Right lobe of liver (tissue), 6 donors: ENCODE results near the gene SH3PXD2A. TPM values are rescaled to one million over a fixed set of nuclear protein-coding genes. Genes with fewer than 3 reads are reported as not detected.

Experiments
- ATAC-seq, 4 donors: fragments of 200-7000 bp; cut with Tn5 transposase; one replicate each; pipeline ENCODE4 v1.9.1; 2020; ENCODE audit warnings: mild to moderate bottlenecking in 4 of 4, moderate library complexity in 4 of 4
- DNase-seq, 3 donors: peaks; one replicate each; pipeline ENCODE4 v3.0.0-alpha.2; 2020
- H3K27ac ChIP-seq, 3 donors: fragments of 200-600 bp; one replicate each; pipeline ENCODE4 v1.8.0; 2022
- H3K27me3 ChIP-seq, 2 donors: fragments of 200-600 bp; one replicate each; pipeline ENCODE4 v1.8.0; 2022
- H3K36me3 ChIP-seq, 4 donors: fragments of 200-600 bp; sonication (generic) in 1 of 4; one replicate each; pipeline versions ENCODE4 v1.5.1 to v1.8.0; 2017 to 2022; ENCODE audit warnings: control low read depth in 1 of 4
- H3K4me1 ChIP-seq, 4 donors: fragments of 200-600 bp; sonication (generic) in 1 of 4; one replicate each; pipeline versions ENCODE4 v1.5.1 to v1.8.0; 2017 to 2022; ENCODE audit warnings: control low read depth in 1 of 4
- H3K4me3 ChIP-seq, 3 donors: fragments of 200-600 bp; one replicate each; pipeline ENCODE4 v1.8.0; 2022
- H3K9me3 ChIP-seq, 4 donors: fragments of 200-600 bp; sonication (generic) in 1 of 4; one replicate each; pipeline versions ENCODE4 v1.5.1 to v1.8.0; 2017 to 2022; ENCODE audit warnings: control low read depth in 1 of 4
- CTCF ChIP-seq, 4 donors: fragments of 200-600 bp in 3 of 4; fragments of 450-650 bp in 1 of 4; IDR thresholded peaks; one replicate each; pipeline versions ENCODE4 v1.5.1 to v1.8.0; 2016 to 2022; ENCODE audit warnings: antibody characterized with exemption in 4 of 4, mild to moderate bottlenecking in 2 of 4
- POLR2A ChIP-seq: fragments of 450-650 bp; IDR thresholded peaks from one replicate; pipeline ENCODE4 v1.6.1; 2017; ENCODE audit warnings: antibody characterized with exemption, mild to moderate bottlenecking
- WGBS: methylation state at CpG from one replicate; pipeline ENCODE4 v1.1.6; 2018; ENCODE audit warnings: low coverage, low lambda C conversion rate; ENCODE audit not compliant: insufficient coverage; ENCODE audit errors: missing lambda C conversion rate; 5-methylcytosine and 5-hydroxymethylcytosine counted together
- intact Hi-C, 2 donors: fragments of 100-400 bp; cut with DNase I; formaldehyde crosslinking; loops; one replicate each; pipeline versions ENCODE4 v1.11.2 to v1.14.1; 2022
- total RNA-seq, 6 experiments: library from RNA; depleted of rRNA in 2 of 6; stranded (reverse); fragments of >200 nt in 2 of 6; fragmentation: NEBNext Ultra II Directional in 3 of 6; extraction: Animal tissue kit (Norgen Biotek cat#: 25700) in 3 of 6; gene quantifications; one replicate each; pipeline versions ENCODE4 v1.1.0 to v1.2.4, GENCODE V29; 2016 to 2023
- donor health status: DM: no; HTN: yes; CAD: no.
- donor health status: DM: no; HTN: no; CAD: no.
- donor health status: DM: no; HTN: no; CAD: no.
- donor health status: DM: no; HTN: yes; CAD: no.
- donor health status: DM: no; HTN: yes; CAD: no.

SH3PXD2A gene
- total RNA-seq, 6 experiments from 2014 or later: 3.0 to 38.3 (median 10.0) TPM

- Histone ChIP-seq H3K27me3 (no peaks in the 10 kb centered on the region), H3K36me3 (no peaks in the 10 kb centered on the region), H3K9me3 (no peaks in the 10 kb centered on the region), H3K4me3 (no peak overlapping the region), H3K27ac (no peak overlapping the region), H3K4me1 (peaks cover 0 to 7% (median 0%) of the 10 kb centered on the region in 4 donors)
- ATAC-seq (peak in 1 of 4 donors; percentile 11), DNase-seq (no peak)
- TF ChIP-seq POLR2A (no peak), CTCF (IDR thresholded peaks at IDR 0.05) (no peak)
- intact Hi-C loops: loop anchor here in 1 of 2 donors (5.0 kb wide), 1 partner anchor 174 kb away; no protein-coding TSS in a partner anchor
- 93% methylated on average over 5 of the region's 6 CpGs for WGBS
Observed at GRCh38 chr10:103590744-103591291, 264.6 kb downstream of the SH3PXD2A start.

- Histone ChIP-seq H3K27ac (no peak overlapping the region), H3K9me3 (no peaks in the 10 kb centered on the region), H3K27me3 (no peaks in the 10 kb centered on the region), H3K4me3 (no peak overlapping the region), H3K36me3 (no peaks in the 10 kb centered on the region), H3K4me1 (peaks cover 0 to 7% (median 0%) of the 10 kb centered on the region in 4 donors)
- no peak for TF ChIP-seq POLR2A
- TF ChIP-seq CTCF (IDR thresholded peaks at IDR 0.05): no peak
- 85% methylated on average over 12 of the region's 20 CpGs for WGBS
- no peak for ATAC-seq
- no peak for DNase-seq
- intact Hi-C loops: loop anchor here in 1 of 2 donors (5.0 kb wide), 1 partner anchor 173 kb away; no protein-coding TSS in a partner anchor
Observed at GRCh38 chr10:103590060-103590459, 265.3 kb downstream of the SH3PXD2A start.

GRCh38 chr10:103589074-103589630 lies 266.2 kb downstream of the SH3PXD2A start:
- ATAC-seq: peak; percentile 40 to 69 (median 44)
- intact Hi-C loops: no loop called here
- no peak overlapping the region for H3K27ac ChIP-seq
- no peaks in the 10 kb centered on the region for H3K36me3 ChIP-seq
- no peaks in the 10 kb centered on the region for H3K9me3 ChIP-seq
- no peaks in the 10 kb centered on the region for H3K27me3 ChIP-seq
- H3K4me1 ChIP-seq: peaks cover 0 to 7% (median 0%) of the 10 kb centered on the region in 4 donors
- H3K4me3 ChIP-seq: no peak overlapping the region
- TF ChIP-seq CTCF (IDR thresholded peaks at IDR 0.05): no peak
- TF ChIP-seq POLR2A: no peak
- DNase-seq: peak in 1 of 3 donors; percentile 28
- WGBS: 75% methylated on average over 5 of the region's 15 CpGs

- Histone ChIP-seq H3K36me3 (no peaks in the 10 kb centered on the region), H3K4me3 (no peak overlapping the region), H3K4me1 (peaks cover 0 to 7% (median 0%) of the 10 kb centered on the region in 4 donors), H3K9me3 (no peaks in the 10 kb centered on the region), H3K27ac (no peak overlapping the region), H3K27me3 (no peaks in the 10 kb centered on the region)
- no peak for TF ChIP-seq CTCF (IDR thresholded peaks at IDR 0.05)
- TF ChIP-seq POLR2A: no peak
- intact Hi-C loops: no loop called here
- no peak for DNase-seq
- ATAC-seq: no peak
Observed at GRCh38 chr10:103587073-103587472, 268.3 kb downstream of the SH3PXD2A start.
